OCI-LY1 (cell line): Measurements from ENCODE around the gene FAT4.

Experiments used
- H2AFZ ChIP-seq: fragments of 200-600 bp; sonication (generic), shearing (Covaris generic); 2 replicates; pipeline ENCODE4 v1.6.0; 2014; ENCODE audit warnings: antibody characterized with exemption, mild to moderate bottlenecking, low read length
- H3F3A ChIP-seq: fragments of 200-600 bp; sonication (generic), shearing (Covaris generic); 2 replicates; pipeline ENCODE4 v1.6.0; 2014; ENCODE audit warnings: mild to moderate bottlenecking, antibody characterized with exemption, low read length, moderate library complexity; ENCODE audit not compliant: insufficient read depth
- H3K27ac ChIP-seq: fragments of 200-600 bp; sonication (generic); 2 replicates; pipeline ENCODE4 v1.5.1; 2014; ENCODE audit warnings: low read length, mixed run types, mild to moderate bottlenecking, low read depth; ENCODE audit not compliant: poor library complexity, severe bottlenecking
- H3K27me3 ChIP-seq: fragments of 200-600 bp; sonication (generic); 2 replicates; pipeline ENCODE4 v1.6.0; 2014; ENCODE audit warnings: antibody characterized with exemption, mild to moderate bottlenecking, low read length, moderate library complexity; ENCODE audit not compliant: insufficient read depth
- H3K36me3 ChIP-seq: fragments of 200-600 bp; sonication (generic); 2 replicates; pipeline ENCODE4 v1.6.1; 2014; ENCODE audit warnings: mild to moderate bottlenecking, antibody characterized with exemption, low read length, moderate library complexity, mixed read lengths; ENCODE audit not compliant: insufficient read depth
- H3K4me1 ChIP-seq: fragments of 200-600 bp; sonication (generic); 2 replicates; pipeline ENCODE4 v1.5.1; 2014; ENCODE audit warnings: mild to moderate bottlenecking, low read length, moderate library complexity; ENCODE audit not compliant: insufficient read depth, severe bottlenecking
- H3K4me2 ChIP-seq: fragments of 200-600 bp; sonication (generic), shearing (Covaris generic); 2 replicates; pipeline ENCODE4 v1.6.1; 2014; ENCODE audit warnings: low read length
- H3K4me3 ChIP-seq: fragments of 200-600 bp; sonication (generic); 2 replicates; pipeline ENCODE4 v1.5.1; 2014; ENCODE audit warnings: low read length, low read depth, mild to moderate bottlenecking, mixed read lengths; ENCODE audit not compliant: poor library complexity, severe bottlenecking
- H3K79me2 ChIP-seq: fragments of 200-600 bp; shearing (Covaris generic); 2 replicates; pipeline ENCODE4 v1.6.1; 2016; ENCODE audit warnings: mixed run types, low read length, mixed read lengths; ENCODE audit not compliant: insufficient read depth
- H3K9ac ChIP-seq: fragments of 200-600 bp; sonication (generic), shearing (Covaris generic); 2 replicates; pipeline ENCODE4 v1.6.1; 2014; ENCODE audit warnings: mild to moderate bottlenecking, low read length, mixed read lengths
- H3K9me2 ChIP-seq: fragments of 200-600 bp; sonication (generic), shearing (Covaris generic); 2 replicates; pipeline ENCODE4 v1.6.1; 2014; ENCODE audit warnings: low read depth, mild to moderate bottlenecking, low read length, mixed read lengths
- H3K9me3 ChIP-seq: fragments of 200-600 bp; shearing (Covaris generic); 2 replicates; pipeline ENCODE4 v1.6.1; 2014; ENCODE audit warnings: low read length, mixed read lengths
- H4K20me1 ChIP-seq: fragments of 200-600 bp; sonication (generic), shearing (Covaris generic); 2 replicates; pipeline ENCODE4 v1.6.0; 2016; ENCODE audit warnings: mild to moderate bottlenecking, low read length; ENCODE audit not compliant: insufficient read depth
- CTCF ChIP-seq: fragments of 200-600 bp; sonication (generic), shearing (Covaris generic); IDR thresholded peaks from 2 replicates; pipeline ENCODE4 v1.5.1; 2017; ENCODE audit warnings: mild to moderate bottlenecking, antibody characterized with exemption, low read length, moderate library complexity, mixed read lengths
- EZH2 ChIP-seq: fragments of 200-600 bp; sonication (generic), shearing (Covaris generic); IDR thresholded peaks from 2 replicates; pipeline ENCODE4 v1.8.0; 2017; ENCODE audit warnings: borderline replicate concordance, mixed run types, mild to moderate bottlenecking, antibody characterized with exemption, low read length, moderate library complexity, mixed read lengths

FAT4 gene, protein sequence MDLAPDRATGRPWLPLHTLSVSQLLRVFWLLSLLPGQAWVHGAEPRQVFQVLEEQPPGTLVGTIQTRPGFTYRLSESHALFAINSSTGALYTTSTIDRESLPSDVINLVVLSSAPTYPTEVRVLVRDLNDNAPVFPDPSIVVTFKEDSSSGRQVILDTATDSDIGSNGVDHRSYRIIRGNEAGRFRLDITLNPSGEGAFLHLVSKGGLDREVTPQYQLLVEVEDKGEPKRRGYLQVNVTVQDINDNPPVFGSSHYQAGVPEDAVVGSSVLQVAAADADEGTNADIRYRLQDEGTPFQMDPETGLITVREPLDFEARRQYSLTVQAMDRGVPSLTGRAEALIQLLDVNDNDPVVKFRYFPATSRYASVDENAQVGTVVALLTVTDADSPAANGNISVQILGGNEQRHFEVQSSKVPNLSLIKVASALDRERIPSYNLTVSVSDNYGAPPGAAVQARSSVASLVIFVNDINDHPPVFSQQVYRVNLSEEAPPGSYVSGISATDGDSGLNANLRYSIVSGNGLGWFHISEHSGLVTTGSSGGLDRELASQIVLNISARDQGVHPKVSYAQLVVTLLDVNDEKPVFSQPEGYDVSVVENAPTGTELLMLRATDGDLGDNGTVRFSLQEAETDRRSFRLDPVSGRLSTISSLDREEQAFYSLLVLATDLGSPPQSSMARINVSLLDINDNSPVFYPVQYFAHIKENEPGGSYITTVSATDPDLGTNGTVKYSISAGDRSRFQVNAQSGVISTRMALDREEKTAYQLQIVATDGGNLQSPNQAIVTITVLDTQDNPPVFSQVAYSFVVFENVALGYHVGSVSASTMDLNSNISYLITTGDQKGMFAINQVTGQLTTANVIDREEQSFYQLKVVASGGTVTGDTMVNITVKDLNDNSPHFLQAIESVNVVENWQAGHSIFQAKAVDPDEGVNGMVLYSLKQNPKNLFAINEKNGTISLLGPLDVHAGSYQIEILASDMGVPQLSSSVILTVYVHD (N-terminal part only)

GRCh38 chr4:125314676-125315575 lies at the start of gene FAT4:
FAT4 (plus strand) TSS chr4:125314955; CDS start chr4:125316412, 1,457 bp downstream.
- Histone ChIP-seq H3K27me3 (no peaks in the 10 kb centered on the region), H2AFZ (no peak within 1 kb of the TSS), H3K4me2 (no peak within 1 kb of the TSS), H4K20me1 (no peaks in the 10 kb centered on the region), H3K9ac (no peak within 1 kb of the TSS), H3K36me3 (no peaks in the 10 kb centered on the region), H3K4me1 (no peaks in the 10 kb centered on the region), H3F3A (no peaks in the 10 kb centered on the region), H3K4me3 (no peak within 1 kb of the TSS), H3K9me3 (no peaks in the 10 kb centered on the region), H3K9me2 (no peaks in the 10 kb centered on the region), H3K27ac (no peak within 1 kb of the TSS), H3K79me2 (no peaks in the 10 kb centered on the region)
- TF ChIP-seq EZH2 (no peak), CTCF (no peak)

GRCh38 chr4:125265846-125266245 lies 48.9 kb upstream of the FAT4 start:
- no peaks in the 10 kb centered on the region for H3K4me1 ChIP-seq
- no peak overlapping the region for H3K4me2 ChIP-seq
- no peaks in the 10 kb centered on the region for H3K36me3 ChIP-seq
- no peak overlapping the region for H3K9ac ChIP-seq
- no peaks in the 10 kb centered on the region for H3K27me3 ChIP-seq
- no peak overlapping the region for H2AFZ ChIP-seq
- no peaks in the 10 kb centered on the region for H3F3A ChIP-seq
- no peaks in the 10 kb centered on the region for H3K79me2 ChIP-seq
- H3K9me3 ChIP-seq = no peaks in the 10 kb centered on the region
- no peaks in the 10 kb centered on the region for H4K20me1 ChIP-seq
- H3K9me2 ChIP-seq = no peaks in the 10 kb centered on the region
- no peak overlapping the region for H3K4me3 ChIP-seq
- TF ChIP-seq EZH2 (no peak), CTCF (no peak)
- H3K27ac ChIP-seq = no peak overlapping the region

DNA sequence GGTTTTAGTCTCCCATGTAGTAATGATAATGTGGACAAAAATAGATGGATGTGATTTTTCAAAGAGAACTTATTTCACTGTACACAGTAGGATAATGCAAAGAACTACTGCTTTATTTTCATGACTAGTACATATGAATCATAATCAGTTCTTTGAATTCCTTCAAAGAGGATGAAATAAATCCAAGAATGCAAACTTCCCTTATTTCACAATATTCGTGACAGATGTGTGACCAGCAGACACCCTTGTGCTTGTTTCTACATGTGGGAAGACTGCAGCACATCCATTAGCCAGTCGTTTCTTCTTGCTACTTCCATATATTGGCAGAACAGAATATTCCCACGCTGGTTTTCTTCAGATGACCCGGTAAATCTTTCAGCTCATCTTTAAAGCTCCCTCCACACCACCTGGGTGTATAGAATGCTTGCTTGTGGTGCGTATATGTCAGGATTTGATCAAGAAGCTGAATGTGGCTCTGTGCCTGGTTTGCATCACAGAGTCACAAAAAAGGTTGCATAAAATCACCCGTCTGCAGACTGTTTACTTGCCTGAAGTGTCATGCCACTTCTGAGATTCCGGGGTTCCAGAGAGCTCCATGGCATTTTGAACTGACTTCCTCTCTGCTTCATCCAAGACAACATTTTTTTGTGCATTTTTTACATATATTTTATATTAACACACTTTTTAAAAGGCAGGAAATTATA lies 47.7 kb upstream of the FAT4 start:
- no peaks in the 10 kb centered on the region for H3K9me2 ChIP-seq
- TF ChIP-seq CTCF = no peak
- TF ChIP-seq EZH2 = no peak
- H3K4me3 ChIP-seq = no peak overlapping the region
- H3K9ac ChIP-seq = no peak overlapping the region
- no peaks in the 10 kb centered on the region for H3K27me3 ChIP-seq
- no peaks in the 10 kb centered on the region for H3K4me1 ChIP-seq
- H3K4me2 ChIP-seq = no peak overlapping the region
- H3K27ac ChIP-seq = no peak overlapping the region
- no peaks in the 10 kb centered on the region for H3K79me2 ChIP-seq
- H3F3A ChIP-seq = no peaks in the 10 kb centered on the region
- no peaks in the 10 kb centered on the region for H3K9me3 ChIP-seq
- no peaks in the 10 kb centered on the region for H4K20me1 ChIP-seq
- H2AFZ ChIP-seq = no peak overlapping the region
- no peaks in the 10 kb centered on the region for H3K36me3 ChIP-seq
